ENCODE data around the gene VPS37C. TPM values are rescaled to one million over a fixed set of nuclear protein-coding genes. Genes with fewer than 3 reads are reported as not detected.

VPS37C gene
- total RNA-seq, 1 experiment from 2014 or later = 19.0 TPM

DNA sequence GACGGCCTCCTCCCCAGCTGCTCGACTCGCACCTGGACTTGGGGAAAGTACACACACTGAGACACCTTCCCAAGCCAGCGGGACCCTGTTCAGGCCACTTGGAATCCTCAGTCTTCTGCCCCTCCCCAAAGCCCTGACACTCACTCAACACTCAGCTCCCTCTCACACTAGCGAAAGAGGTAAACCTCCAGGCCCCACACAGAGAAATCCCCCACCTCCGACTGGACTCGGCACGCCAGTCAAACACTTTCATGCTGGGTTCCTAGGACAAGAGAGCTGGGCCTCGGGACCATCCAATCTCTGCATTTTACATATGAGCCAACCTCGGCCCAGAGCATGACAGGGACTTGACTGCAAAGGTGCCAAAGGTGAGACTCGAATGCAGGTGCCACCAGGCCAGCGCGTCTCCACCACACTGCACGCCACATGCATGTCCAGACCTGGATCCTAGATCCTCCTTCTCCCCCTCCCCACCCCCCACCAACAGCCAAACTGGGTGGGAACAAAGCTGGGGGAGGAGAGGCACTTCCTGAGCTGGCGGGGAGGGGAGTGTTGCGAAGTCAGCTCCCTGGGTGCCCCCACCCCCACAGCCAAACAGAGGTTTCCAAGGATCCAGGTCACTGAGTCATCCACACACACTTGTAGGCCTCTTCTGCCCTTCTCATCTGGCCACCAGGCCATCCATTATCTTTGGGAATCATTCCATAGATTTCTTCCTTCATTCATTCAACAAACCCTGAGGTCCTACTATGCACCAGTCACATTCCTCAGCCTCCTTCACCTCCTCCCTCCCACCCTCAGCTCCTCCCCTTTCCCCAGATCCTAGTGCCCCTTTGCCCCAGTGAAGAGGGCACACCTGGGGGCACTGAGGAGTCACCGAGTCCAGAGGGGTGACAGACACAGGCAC, 69.6 kb downstream of the VPS37C start:
- Histone ChIP-seq H3K14ac (ENCODE audit: insufficient read depth, low read length) (no peak overlapping the region), H3K23ac (ENCODE audit: insufficient read length, low read depth, low read length) (no peak overlapping the region), H3T11ph (ENCODE audit: low read length) (no peak overlapping the region), H3K4me2 (ENCODE audit: insufficient read depth, insufficient read length, low read length) (no peak overlapping the region), H3K79me1 (ENCODE audit: insufficient read depth, low read depth, low read length, poor library complexity, severe bottlenecking) (no peaks in the 10 kb centered on the region), H3K18ac (ENCODE audit: insufficient read length, low read depth, low read length) (no peak overlapping the region), H4K20me1 (ENCODE audit: control insufficient read depth, insufficient read depth, insufficient read length) (no peaks in the 10 kb centered on the region), H3K56ac (ENCODE audit: insufficient read length, low read depth, low read length) (no peak overlapping the region), H4K91ac (ENCODE audit: insufficient read length, low read depth, low read length) (no peak overlapping the region), H3K27me3 (ENCODE audit: insufficient read depth, low read length) (no peaks in the 10 kb centered on the region), H3K79me2 (ENCODE audit: insufficient read depth, low read length) (no peaks in the 10 kb centered on the region), H2AK5ac (ENCODE audit: insufficient read length, low read length) (no peak overlapping the region), H2BK5ac (ENCODE audit: insufficient read length, low read length) (no peak overlapping the region), H4K5ac (ENCODE audit: insufficient read length, low read depth, low read length) (no peak overlapping the region), H3K4ac (ENCODE audit: low read depth, low read length) (no peak overlapping the region), H2BK20ac (ENCODE audit: low read depth, low read length, poor library complexity, severe bottlenecking) (no peak overlapping the region), H3K27ac (ENCODE audit: insufficient read length, low read depth, low read length) (no peak overlapping the region), H3K23me2 (ENCODE audit: insufficient read length, low read depth, low read length, poor library complexity, severe bottlenecking) (no peaks in the 10 kb centered on the region), H3K9ac (ENCODE audit: extremely low read depth, insufficient read length, low read length) (no peak overlapping the region), H2BK120ac (ENCODE audit: low read depth, low read length, poor library complexity, severe bottlenecking) (no peak overlapping the region), H2AFZ (ENCODE audit: low read length) (no peak overlapping the region), H4K8ac (replicated peaks; ENCODE audit: insufficient read length, low read depth, low read length) (no peak overlapping the region), H2BK12ac (ENCODE audit: insufficient read length, low read depth, low read length) (no peak overlapping the region), H3K9me3 (ENCODE audit: control insufficient read depth, low read depth, low read length) (no peaks in the 10 kb centered on the region), H3K4me1 (ENCODE audit: insufficient read depth, low read length) (no peaks in the 10 kb centered on the region), H2BK15ac (ENCODE audit: low read depth, low read length) (no peak overlapping the region)
- H3K4me3 Mint-ChIP-seq = no peak overlapping the region
- H3K9me3 Mint-ChIP-seq = peaks cover 11 to 17% of the 10 kb centered on the region in 2 experiments
- no peak for DNase-seq
- H3K27ac Mint-ChIP-seq = peak overlapping the region; percentile 60 to 91 (median 86); a peak in 3 of 7 replicates
- H3K36me3 Mint-ChIP-seq (ENCODE audit: insufficient read depth in 1 of 3, low read depth in 3 of 3) = peaks cover 0 to 8% (median 0%) of the 10 kb centered on the region in 3 experiments; a peak in 2 of 7 replicates
- peaks cover 7 to 13% of the 10 kb centered on the region in 2 experiments for H3K4me1 Mint-ChIP-seq
- WGBS (ENCODE audit: extremely low coverage, insufficient read length, low lambda C conversion rate) = no CpG with 5 or more reads among the region's 17 CpGs
- peaks cover 19% of the 10 kb centered on the region for H3K27me3 Mint-ChIP-seq (ENCODE audit: low read depth)
- TF ChIP-seq, protein P1, sequence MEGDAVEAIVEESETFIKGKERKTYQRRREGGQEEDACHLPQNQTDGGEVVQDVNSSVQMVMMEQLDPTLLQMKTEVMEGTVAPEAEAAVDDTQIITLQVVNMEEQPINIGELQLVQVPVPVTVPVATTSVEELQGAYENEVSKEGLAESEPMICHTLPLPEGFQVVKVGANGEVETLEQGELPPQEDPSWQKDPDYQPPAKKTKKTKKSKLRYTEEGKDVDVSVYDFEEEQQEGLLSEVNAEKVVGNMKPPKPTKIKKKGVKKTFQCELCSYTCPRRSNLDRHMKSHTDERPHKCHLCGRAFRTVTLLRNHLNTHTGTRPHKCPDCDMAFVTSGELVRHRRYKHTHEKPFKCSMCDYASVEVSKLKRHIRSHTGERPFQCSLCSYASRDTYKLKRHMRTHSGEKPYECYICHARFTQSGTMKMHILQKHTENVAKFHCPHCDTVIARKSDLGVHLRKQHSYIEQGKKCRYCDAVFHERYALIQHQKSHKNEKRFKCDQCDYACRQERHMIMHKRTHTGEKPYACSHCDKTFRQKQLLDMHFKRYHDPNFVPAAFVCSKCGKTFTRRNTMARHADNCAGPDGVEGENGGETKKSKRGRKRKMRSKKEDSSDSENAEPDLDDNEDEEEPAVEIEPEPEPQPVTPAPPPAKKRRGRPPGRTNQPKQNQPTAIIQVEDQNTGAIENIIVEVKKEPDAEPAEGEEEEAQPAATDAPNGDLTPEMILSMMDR (conservative IDR thresholded peaks at IDR 0.05) = no peak
